A673 (cell line): ENCODE measurements around the gene TMEM81. TPM values are rescaled to one million over a fixed set of nuclear protein-coding genes. Genes with fewer than 3 reads are reported as not detected.

Experiments used
- BruUV-seq: library from RNA; stranded (reverse); fragments of 400-500 nt; replicated peaks from 2 replicates; lab custom pipeline; 2021; lab: Mats Ljungman, UMichigan
- CTCF ChIA-PET: fragments of 300-600 bp; sonication (Branson Sonifier 250); formaldehyde crosslinking; loops from one replicate; lab custom pipeline; 2022; ENCODE audit warnings: antibody characterized with exemption; lab: Charles Lee
- POLR2A ChIA-PET: fragments of 300-600 bp; sonication (Branson Sonifier 250); formaldehyde crosslinking; loops from one replicate; lab custom pipeline; 2022; ENCODE audit warnings: antibody characterized with exemption; ENCODE audit not compliant: low non-redundant PET; lab: Charles Lee
- DNase-seq: peaks from one replicate; pipeline ENCODE4 v3.0.0-alpha.2; 2015; ENCODE audit warnings: low spot score
- H3K27ac ChIP-seq: fragments of 200-600 bp; sonication (generic); 2 replicates; pipeline ENCODE4 v1.5.1; 2016; ENCODE audit warnings: mixed run types, low read depth, mild to moderate bottlenecking, mixed read lengths, antibody characterized with exemption, low read length; ENCODE audit not compliant: poor library complexity, severe bottlenecking
- H3K27me3 ChIP-seq: fragments of 200-600 bp; sonication (generic); replicated peaks from 2 replicates; pipeline ENCODE4 v1.6.1; 2017; ENCODE audit warnings: mixed run types, low read depth, mild to moderate bottlenecking, mixed read lengths, antibody characterized with exemption, low read length; ENCODE audit not compliant: insufficient read depth, poor library complexity
- H3K36me3 ChIP-seq: fragments of 200-600 bp; sonication (generic); 2 replicates; pipeline ENCODE4 v1.6.1; 2016; ENCODE audit warnings: mixed run types, mild to moderate bottlenecking, mixed read lengths, antibody characterized with exemption, low read length; ENCODE audit not compliant: insufficient read depth, poor library complexity, severe bottlenecking
- H3K4me1 ChIP-seq: fragments of 200-600 bp; sonication (generic); 2 replicates; pipeline ENCODE4 v1.6.1; 2017; ENCODE audit warnings: mixed run types, mild to moderate bottlenecking, mixed read lengths, antibody characterized with exemption, low read length; ENCODE audit not compliant: insufficient read depth, poor library complexity, severe bottlenecking
- H3K4me3 ChIP-seq: fragments of 200-600 bp; sonication (generic); 2 replicates; pipeline ENCODE4 v1.5.1; 2016; ENCODE audit warnings: low read depth, mixed run types, mild to moderate bottlenecking, mixed read lengths, low read length; ENCODE audit not compliant: poor library complexity, severe bottlenecking
- H3K9me3 ChIP-seq: fragments of 200-600 bp; sonication (generic); 2 replicates; pipeline ENCODE4 v1.6.1; 2016; ENCODE audit warnings: mixed run types, low read depth, mild to moderate bottlenecking, mixed read lengths, antibody characterized with exemption, low read length; ENCODE audit not compliant: poor library complexity, severe bottlenecking
- EZH2 ChIP-seq: fragments of 200-600 bp; sonication (generic); IDR thresholded peaks from 2 replicates; pipeline ENCODE4 v1.6.1; 2017; ENCODE audit warnings: borderline replicate concordance, low read depth, mild to moderate bottlenecking, mixed read lengths, antibody characterized with exemption, low read length; ENCODE audit not compliant: poor library complexity, severe bottlenecking
- intact Hi-C: fragments of 100-400 bp; cut with micrococcal nuclease; formaldehyde crosslinking; loops from one replicate; pipeline ENCODE4 v1.10.0; 2022; ENCODE audit not compliant: unreplicated experiment
- total RNA-seq: library from RNA; stranded (reverse); gene quantifications from 2 replicates; pipeline ENCODE4 v1.2.3, GENCODE V29; 2021
- TF ChIP-seq, protein P1 (sequence below): fragments of 300-800, 200-600 bp; sonication (generic); conservative IDR thresholded peaks from 2 replicates; pipeline ENCODE4 v1.5.1; 2017; ENCODE audit warnings: low read depth, mild to moderate bottlenecking, antibody characterized with exemption, low read length, moderate library complexity, mixed read lengths

TMEM81 gene
- total RNA-seq, 1 experiment from 2014 or later, result 5.4 TPM

DNA sequence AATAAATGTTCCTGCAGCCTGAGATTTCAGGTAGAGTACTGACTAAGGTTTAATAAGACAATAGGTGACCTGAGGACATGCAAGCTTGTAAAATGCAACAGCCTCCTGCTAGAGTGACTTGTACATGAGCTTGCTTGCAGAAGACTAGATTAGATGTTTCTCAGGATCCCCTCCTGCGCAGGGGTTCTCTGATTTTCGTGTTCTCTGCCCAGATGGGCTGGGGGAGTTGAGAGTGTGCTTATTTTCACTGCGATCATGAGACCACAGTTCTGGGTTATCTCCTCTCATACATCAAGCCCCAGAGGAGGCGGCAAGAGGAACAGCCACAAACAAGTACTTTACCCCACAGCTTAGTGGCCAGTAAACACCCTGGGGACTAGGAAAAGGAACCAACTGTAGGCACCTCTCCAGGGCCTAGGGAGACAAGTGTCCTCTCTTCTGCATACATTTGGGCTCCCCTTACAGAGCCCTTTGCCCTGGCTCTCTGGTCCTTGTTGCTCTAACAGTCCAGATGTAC, 8.0 kb downstream of the TMEM81 start:
- BruUV-seq, result no TSS peak
- Histone ChIP-seq H3K27ac (no peak overlapping the region), H3K27me3 (no peaks in the 10 kb centered on the region), H3K36me3 (no peaks in the 10 kb centered on the region), H3K4me1 (no peaks in the 10 kb centered on the region), H3K9me3 (no peaks in the 10 kb centered on the region), H3K4me3 (no peak overlapping the region)
- ChIA-PET POLR2A (no interaction called here), CTCF (no interaction called here)
- no peak for DNase-seq
- TF ChIP-seq, protein P1, sequence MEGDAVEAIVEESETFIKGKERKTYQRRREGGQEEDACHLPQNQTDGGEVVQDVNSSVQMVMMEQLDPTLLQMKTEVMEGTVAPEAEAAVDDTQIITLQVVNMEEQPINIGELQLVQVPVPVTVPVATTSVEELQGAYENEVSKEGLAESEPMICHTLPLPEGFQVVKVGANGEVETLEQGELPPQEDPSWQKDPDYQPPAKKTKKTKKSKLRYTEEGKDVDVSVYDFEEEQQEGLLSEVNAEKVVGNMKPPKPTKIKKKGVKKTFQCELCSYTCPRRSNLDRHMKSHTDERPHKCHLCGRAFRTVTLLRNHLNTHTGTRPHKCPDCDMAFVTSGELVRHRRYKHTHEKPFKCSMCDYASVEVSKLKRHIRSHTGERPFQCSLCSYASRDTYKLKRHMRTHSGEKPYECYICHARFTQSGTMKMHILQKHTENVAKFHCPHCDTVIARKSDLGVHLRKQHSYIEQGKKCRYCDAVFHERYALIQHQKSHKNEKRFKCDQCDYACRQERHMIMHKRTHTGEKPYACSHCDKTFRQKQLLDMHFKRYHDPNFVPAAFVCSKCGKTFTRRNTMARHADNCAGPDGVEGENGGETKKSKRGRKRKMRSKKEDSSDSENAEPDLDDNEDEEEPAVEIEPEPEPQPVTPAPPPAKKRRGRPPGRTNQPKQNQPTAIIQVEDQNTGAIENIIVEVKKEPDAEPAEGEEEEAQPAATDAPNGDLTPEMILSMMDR, result no peak
- no peak for TF ChIP-seq EZH2
- intact Hi-C loops, result no loop called here

DNA sequence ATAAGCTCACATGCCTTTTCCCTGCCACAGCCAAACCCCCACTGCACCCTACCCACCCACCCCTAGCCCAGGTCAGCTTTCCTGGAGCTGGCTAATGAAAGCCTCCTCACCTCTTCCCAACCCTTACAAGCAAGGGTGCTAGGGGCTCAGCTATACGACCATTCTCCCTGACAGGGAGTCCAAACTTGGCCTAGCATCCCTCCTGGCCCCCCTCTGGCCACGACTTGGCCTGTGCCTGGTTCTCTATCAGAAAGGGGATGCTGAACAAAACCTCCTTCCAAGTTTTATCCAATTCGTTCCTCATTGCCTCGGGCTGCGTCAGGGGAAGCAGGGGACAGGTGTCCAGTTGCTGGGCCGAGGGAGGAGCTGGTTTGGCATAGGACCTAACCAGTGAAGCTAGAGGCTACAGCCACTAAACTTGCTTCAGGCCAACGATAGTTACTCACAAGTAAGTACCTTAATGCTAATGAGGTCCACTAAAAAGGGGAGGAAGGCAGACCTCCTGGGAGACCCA, 8.6 kb downstream of the TMEM81 start:
- Histone ChIP-seq H3K27ac (no peak overlapping the region), H3K36me3 (no peaks in the 10 kb centered on the region), H3K4me3 (no peak overlapping the region), H3K27me3 (no peaks in the 10 kb centered on the region), H3K4me1 (no peaks in the 10 kb centered on the region), H3K9me3 (no peaks in the 10 kb centered on the region)
- no peak for DNase-seq
- POLR2A ChIA-PET, result no interaction called here
- BruUV-seq, result no TSS peak
- intact Hi-C loops, result no loop called here
- TF ChIP-seq EZH2, result no peak
- TF ChIP-seq, protein P1, result no peak
- CTCF ChIA-PET, result interaction anchor here (1.5 kb wide), 1 partner anchor 14 kb away, joined by 5 read pairs; no protein-coding TSS in a partner anchor

DNA sequence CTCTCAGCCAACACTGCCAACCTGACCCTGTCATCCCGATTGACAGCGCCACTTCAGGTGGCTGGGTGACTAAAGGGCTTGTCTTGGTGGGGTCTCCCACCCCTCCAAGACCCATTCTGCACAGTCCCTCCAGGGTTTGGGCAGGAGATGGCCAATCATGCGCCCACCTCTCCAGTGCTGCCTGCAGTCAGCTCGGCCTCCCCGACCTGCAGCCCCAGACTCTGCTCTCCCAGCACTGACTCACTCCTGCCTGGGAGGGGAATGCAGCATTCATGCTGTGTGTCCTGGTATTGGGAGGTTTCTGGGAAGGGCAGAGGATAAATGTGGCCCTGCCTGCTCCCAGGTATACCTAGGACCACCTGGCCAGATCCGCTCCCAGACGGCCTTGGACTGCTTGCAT, 9.7 kb downstream of the TMEM81 start:
- no peak overlapping the region for H3K27ac ChIP-seq
- no TSS peak for BruUV-seq
- DNase-seq, result no peak
- H3K4me1 ChIP-seq, result no peaks in the 10 kb centered on the region
- no peaks in the 10 kb centered on the region for H3K9me3 ChIP-seq
- no peak for TF ChIP-seq EZH2
- no peaks in the 10 kb centered on the region for H3K27me3 ChIP-seq
- intact Hi-C loops, result no loop called here
- H3K4me3 ChIP-seq, result no peak overlapping the region
- no peaks in the 10 kb centered on the region for H3K36me3 ChIP-seq
- ChIA-PET POLR2A (no interaction called here), CTCF (interaction anchor here (1.5 kb wide), 1 partner anchor 13 kb away, joined by 5 read pairs; no protein-coding TSS in a partner anchor)

DNA sequence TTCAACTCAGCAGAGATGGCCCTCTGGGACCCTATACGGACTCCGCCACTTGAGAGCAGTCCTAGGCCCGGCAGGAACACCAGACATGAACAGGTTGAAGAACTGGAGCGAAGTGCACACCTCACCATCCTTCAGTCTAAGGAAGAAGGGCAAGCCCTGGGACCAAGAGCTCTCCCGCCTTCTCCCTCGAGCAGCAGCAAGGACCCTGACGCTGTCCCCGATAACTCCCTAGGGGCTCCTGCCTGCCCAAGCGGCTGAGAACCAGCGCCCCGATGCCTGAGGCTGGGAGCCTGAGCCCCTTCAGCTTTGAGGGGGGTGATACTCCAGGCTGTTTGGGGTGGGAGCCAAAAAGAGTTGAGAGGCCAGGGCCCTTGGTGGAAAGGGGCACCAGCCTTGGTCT, 10.2 kb downstream of the TMEM81 start:
- H3K9me3 ChIP-seq, result no peaks in the 10 kb centered on the region
- intact Hi-C loops, result no loop called here
- ChIA-PET CTCF (no interaction called here), POLR2A (no interaction called here)
- no TSS peak for BruUV-seq
- DNase-seq, result no peak
- no peak overlapping the region for H3K27ac ChIP-seq
- no peaks in the 10 kb centered on the region for H3K27me3 ChIP-seq
- no peaks in the 10 kb centered on the region for H3K4me1 ChIP-seq
- no peaks in the 10 kb centered on the region for H3K36me3 ChIP-seq
- TF ChIP-seq, protein P1, result no peak
- TF ChIP-seq EZH2, result no peak
- no peak overlapping the region for H3K4me3 ChIP-seq
